Activated B cell treated with CpG ODN at 0.5 μM for 24 hours (primary cell): ENCODE results near the gene LY86. TPM values are rescaled to one million over a fixed set of nuclear protein-coding genes. Genes with fewer than 3 reads are reported as not detected.

ENCODE experiments used
- ATAC-seq: fragments of 200-7000 bp; cut with Tn5 transposase; one replicate; pipeline ENCODE4 v1.10.0; 2021; ENCODE audit warnings: low read depth, mild to moderate bottlenecking, moderate library complexity
- CTCF ChIA-PET: fragments of 350-600 bp; sonication (Branson Sonifier 250); formaldehyde crosslinking; loops from one replicate; lab custom pipeline; 2021; ENCODE audit warnings: antibody characterized with exemption; lab: Charles Lee
- POLR2A ChIA-PET: fragments of 350-600 bp; sonication (Branson Sonifier 250); formaldehyde crosslinking; loops from one replicate; lab custom pipeline; 2021; ENCODE audit warnings: antibody characterized with exemption; lab: Charles Lee
- DNase-seq: peaks from one replicate; pipeline ENCODE4 v3.0.0; 2022
- H3K27ac Mint-ChIP-seq: one replicate; pipeline ENCODE4 v1.8.0; 2020; ENCODE audit warnings: mixed read lengths
- H3K27me3 Mint-ChIP-seq: one replicate; pipeline ENCODE4 v1.8.0; 2021; ENCODE audit warnings: mixed read lengths
- H3K36me3 Mint-ChIP-seq: one replicate; pipeline ENCODE4 v1.8.0; 2021; ENCODE audit warnings: low read depth, mixed read lengths
- H3K4me1 Mint-ChIP-seq: one replicate; pipeline ENCODE4 v1.8.0; 2021; ENCODE audit warnings: mixed read lengths
- H3K4me3 Mint-ChIP-seq: one replicate; pipeline ENCODE4 v1.8.0; 2020; ENCODE audit warnings: mild to moderate bottlenecking, mixed read lengths
- H3K9me3 Mint-ChIP-seq: one replicate; pipeline ENCODE4 v1.8.0; 2020; ENCODE audit warnings: mixed read lengths
- CTCF ChIP-seq: fragments of 200-600 bp; IDR thresholded peaks from one replicate; pipeline ENCODE4 v1.8.0; 2022; ENCODE audit warnings: antibody characterized with exemption, mild to moderate bottlenecking
- intact Hi-C: fragments of 100-400 bp; cut with micrococcal nuclease; formaldehyde crosslinking; loops from one replicate; pipeline ENCODE4 v1.15.1; 2024
- total RNA-seq: library from RNA; stranded (reverse); gene quantifications from 2 replicates; pipeline ENCODE4 v1.2.3, GENCODE V29; 2022

The LY86 gene
- total RNA-seq, 1 donor from 2014 or later: 58.1 TPM

GRCh38 chr6:6654599-6655575, 66.4 kb downstream of the LY86 start:
- Mint-ChIP-seq H3K27me3 (no peaks in the 10 kb centered on the region), H3K9me3 (no peaks in the 10 kb centered on the region), H3K4me3 (no peak overlapping the region), H3K36me3 (peaks cover 33% of the 10 kb centered on the region), H3K27ac (peak overlapping the region; percentile 41), H3K4me1 (peaks cover 32% of the 10 kb centered on the region)
- intact Hi-C loops: no loop called here
- no peak for TF ChIP-seq CTCF
- CTCF ChIA-PET: no interaction called here
- POLR2A ChIA-PET: interaction anchor here (0.6 kb wide), 1 partner anchor 1426 kb away, joined by 7 read pairs; no protein-coding TSS in a partner anchor
- DNase-seq: no peak
- ATAC-seq: no peak

GRCh38 chr6:6655805-6656251, 67.3 kb downstream of the LY86 start:
- H3K27ac Mint-ChIP-seq: no peak overlapping the region
- CTCF ChIA-PET: no interaction called here
- POLR2A ChIA-PET: interaction anchor here (0.6 to 1.1 kb wide), 2 partner anchors 40 to 66 kb away, joined by 6 to 7 read pairs; no protein-coding TSS in a partner anchor
- peaks cover 39% of the 10 kb centered on the region for H3K4me1 Mint-ChIP-seq
- intact Hi-C loops: no loop called here
- DNase-seq: no peak
- H3K4me3 Mint-ChIP-seq: no peak overlapping the region
- ATAC-seq: no peak
- TF ChIP-seq CTCF: no peak
- peaks cover 33% of the 10 kb centered on the region for H3K36me3 Mint-ChIP-seq
- no peaks in the 10 kb centered on the region for H3K27me3 Mint-ChIP-seq
- H3K9me3 Mint-ChIP-seq: no peaks in the 10 kb centered on the region

- DNase-seq (no peak), ATAC-seq (no peak)
- TF ChIP-seq CTCF: no peak
- intact Hi-C loops: no loop called here
- Mint-ChIP-seq H3K27me3 (no peaks in the 10 kb centered on the region), H3K27ac (no peak overlapping the region), H3K4me3 (no peak overlapping the region), H3K36me3 (peaks cover 33% of the 10 kb centered on the region), H3K4me1 (peaks cover 39% of the 10 kb centered on the region), H3K9me3 (no peaks in the 10 kb centered on the region)
- ChIA-PET POLR2A (interaction anchor here (0.6 to 1.1 kb wide), 4 partner anchors 11 to 1553 kb away, joined by 3 to 7 read pairs (median 4); no protein-coding TSS in a partner anchor), CTCF (no interaction called here)
These were observed 67.8 kb downstream of the LY86 start for GRCh38 chr6:6656287-6656686.

DNA sequence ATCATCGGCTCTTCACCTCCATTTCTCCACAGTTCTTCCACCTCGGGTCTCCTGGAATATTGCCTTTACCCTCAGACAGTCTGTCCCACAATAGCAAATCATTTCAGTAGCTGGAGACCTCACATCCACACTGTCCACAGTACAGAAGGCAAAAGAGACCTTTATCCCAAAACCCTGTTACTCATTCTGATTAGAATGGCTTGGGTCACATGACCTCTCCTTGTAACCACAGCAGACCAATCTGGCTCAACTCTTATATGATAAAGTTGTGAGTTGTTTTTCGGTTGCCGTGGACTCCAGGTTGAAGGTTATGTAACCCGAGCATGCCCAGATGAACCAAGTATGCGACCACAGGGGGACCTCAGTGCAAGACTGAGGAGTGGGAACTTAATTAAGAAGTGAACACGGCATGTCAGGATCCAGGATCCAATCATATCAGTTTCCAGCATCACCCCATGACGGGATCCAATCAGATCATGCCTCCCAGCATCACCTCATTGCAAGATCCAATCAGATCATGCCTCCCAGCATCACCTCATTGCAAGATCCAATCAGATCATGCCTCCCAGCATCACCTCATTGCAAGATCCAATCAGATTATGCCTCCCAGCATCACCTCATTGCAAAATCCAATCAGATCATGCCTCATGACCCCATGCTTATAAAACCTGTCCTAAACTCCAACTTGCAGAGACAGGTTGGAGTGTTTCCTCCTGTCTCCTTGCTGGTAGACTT, 68.7 kb downstream of the LY86 start:
- no peak for TF ChIP-seq CTCF
- CTCF ChIA-PET: no interaction called here
- intact Hi-C loops: no loop called here
- H3K27me3 Mint-ChIP-seq: no peaks in the 10 kb centered on the region
- no peak for DNase-seq
- no peaks in the 10 kb centered on the region for H3K9me3 Mint-ChIP-seq
- H3K27ac Mint-ChIP-seq: no peak overlapping the region
- H3K36me3 Mint-ChIP-seq: peaks cover 31% of the 10 kb centered on the region
- no peak overlapping the region for H3K4me3 Mint-ChIP-seq
- no peak for ATAC-seq
- POLR2A ChIA-PET: interaction anchor here (0.6 to 3.7 kb wide), 4 partner anchors 12 to 1552 kb away, joined by 3 to 52 read pairs (median 5); partner anchors contain the start of gene LY86
- H3K4me1 Mint-ChIP-seq: peaks cover 39% of the 10 kb centered on the region
